HEK293 (cell line): ENCODE data around the gene TEX19.

Source experiments
- ATF2 ChIP-seq: fragments of 450-650 bp; formaldehyde crosslinking; IDR thresholded peaks from 2 replicates; pipeline ENCODE4 v1.5.1; 2016; ENCODE audit warnings: missing biosample characterization, missing genetic modification characterization, low read depth
- CTCF ChIP-seq: fragments of 450-650 bp; formaldehyde crosslinking; IDR thresholded peaks from 2 replicates; pipeline ENCODE4 v1.5.1; 2016; ENCODE audit warnings: missing biosample characterization, missing genetic modification characterization
- KLF17 ChIP-seq: fragments of 450-650 bp; formaldehyde crosslinking; IDR thresholded peaks from 2 replicates; pipeline ENCODE4 v1.5.1; 2016; ENCODE audit warnings: missing biosample characterization, missing genetic modification characterization
- RBAK ChIP-seq: fragments of 450-650 bp; formaldehyde crosslinking; IDR thresholded peaks from 2 replicates; pipeline ENCODE4 v1.5.1; 2016; ENCODE audit warnings: missing biosample characterization, missing genetic modification characterization
- REST ChIP-seq: fragments of 450-650 bp; formaldehyde crosslinking; IDR thresholded peaks from 2 replicates; pipeline ENCODE4 v1.5.1; 2016; ENCODE audit warnings: missing biosample characterization, missing genetic modification characterization
- YY1 ChIP-seq: fragments of 450-650 bp; formaldehyde crosslinking; IDR thresholded peaks from 2 replicates; pipeline ENCODE4 v1.5.1; 2018; ENCODE audit warnings: missing biosample characterization, missing genetic modification characterization
- ZNF248 ChIP-seq: fragments of 450-650 bp; formaldehyde crosslinking; IDR thresholded peaks from 2 replicates; pipeline ENCODE4 v1.5.1; 2017; ENCODE audit warnings: missing biosample characterization, missing genetic modification characterization
- ZNF48 ChIP-seq: fragments of 450-650 bp; formaldehyde crosslinking; IDR thresholded peaks from 2 replicates; pipeline ENCODE4 v1.5.1; 2016; ENCODE audit warnings: missing biosample characterization, missing genetic modification characterization
- ZNF610 ChIP-seq: fragments of 450-650 bp; formaldehyde crosslinking; IDR thresholded peaks from 2 replicates; pipeline ENCODE4 v1.5.1; 2016; ENCODE audit warnings: missing biosample characterization, missing genetic modification characterization, borderline replicate concordance
- ZNF776 ChIP-seq: fragments of 450-650 bp; formaldehyde crosslinking; IDR thresholded peaks from 2 replicates; pipeline ENCODE4 v1.5.0; 2017; ENCODE audit warnings: missing biosample characterization, missing genetic modification characterization, borderline replicate concordance

- no peak for TF ChIP-seq REST
- TF ChIP-seq ZNF610 = no peak
- TF ChIP-seq KLF17 = peak; percentile 93
- no peak for TF ChIP-seq RBAK (tag by site-specific recombination)
- no peak for TF ChIP-seq ZNF48
- no peak for TF ChIP-seq ZNF776 (tag by site-specific recombination)
- TF ChIP-seq CTCF (tag by site-specific recombination) = no peak
- no peak for TF ChIP-seq YY1 (tag by site-specific recombination)
- no peak for TF ChIP-seq ATF2 (tag by site-specific recombination)
- no peak for TF ChIP-seq ZNF248
Observed at GRCh38 chr17:82330322-82331239, 28.5 kb upstream of the TEX19 start.
